Adrenal gland (tissue), 5 donors: ENCODE results near the gene ZC3H18.

Experiments used
- POLR2A ChIP-seq, 2 donors: fragments of 450-650 bp; IDR thresholded peaks; one replicate each; pipeline ENCODE4 v1.6.1; 2017; ENCODE audit warnings: antibody characterized with exemption in 2 of 2, mild to moderate bottlenecking in 2 of 2, moderate library complexity in 1 of 2
- TF ChIP-seq, protein P1 (sequence below), 6 experiments: fragments of 450-650 bp in 4 of 6; fragments of 200-600 bp in 2 of 6; sonication (generic) in 1 of 6; IDR thresholded peaks; 1 replicate in 5 of 6; 2 replicates in 1 of 6; pipeline versions ENCODE4 v1.5.1 to v1.8.0; 2016 to 2021; ENCODE audit warnings: antibody characterized with exemption in 6 of 6, mild to moderate bottlenecking in 2 of 6, moderate library complexity in 1 of 6
- donor health status: DM: no; HTN: no; CAD: no.

GRCh38 chr16:88530858-88531203 lies 39.4 kb upstream of the ZC3H18 start:
- TF ChIP-seq, protein P1, sequence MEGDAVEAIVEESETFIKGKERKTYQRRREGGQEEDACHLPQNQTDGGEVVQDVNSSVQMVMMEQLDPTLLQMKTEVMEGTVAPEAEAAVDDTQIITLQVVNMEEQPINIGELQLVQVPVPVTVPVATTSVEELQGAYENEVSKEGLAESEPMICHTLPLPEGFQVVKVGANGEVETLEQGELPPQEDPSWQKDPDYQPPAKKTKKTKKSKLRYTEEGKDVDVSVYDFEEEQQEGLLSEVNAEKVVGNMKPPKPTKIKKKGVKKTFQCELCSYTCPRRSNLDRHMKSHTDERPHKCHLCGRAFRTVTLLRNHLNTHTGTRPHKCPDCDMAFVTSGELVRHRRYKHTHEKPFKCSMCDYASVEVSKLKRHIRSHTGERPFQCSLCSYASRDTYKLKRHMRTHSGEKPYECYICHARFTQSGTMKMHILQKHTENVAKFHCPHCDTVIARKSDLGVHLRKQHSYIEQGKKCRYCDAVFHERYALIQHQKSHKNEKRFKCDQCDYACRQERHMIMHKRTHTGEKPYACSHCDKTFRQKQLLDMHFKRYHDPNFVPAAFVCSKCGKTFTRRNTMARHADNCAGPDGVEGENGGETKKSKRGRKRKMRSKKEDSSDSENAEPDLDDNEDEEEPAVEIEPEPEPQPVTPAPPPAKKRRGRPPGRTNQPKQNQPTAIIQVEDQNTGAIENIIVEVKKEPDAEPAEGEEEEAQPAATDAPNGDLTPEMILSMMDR (IDR thresholded peaks at IDR 0.05), result no peak
- no peak for TF ChIP-seq POLR2A (IDR thresholded peaks at IDR 0.05)
